WTC11 (cell line): Measurements from ENCODE around the gene PANK4. TPM values are rescaled to one million over a fixed set of nuclear protein-coding genes. Genes with fewer than 3 reads are reported as not detected.

Experiments used
- ATAC-seq: fragments of 200-7000 bp; cut with Tn5 transposase; 2 replicates; pipeline ENCODE4 v1.10.0; 2021; ENCODE audit warnings: mild to moderate bottlenecking, moderate library complexity
- CTCF ChIA-PET: fragments of 300-600 bp; sonication (Branson Sonifier 250); formaldehyde crosslinking; loops from one replicate; lab custom pipeline; 2021; ENCODE audit warnings: antibody characterized with exemption; lab: Charles Lee
- POLR2A ChIA-PET: fragments of 350-600 bp; sonication (Branson Sonifier 250); formaldehyde crosslinking; loops from one replicate; lab custom pipeline; 2021; ENCODE audit warnings: antibody characterized with exemption; lab: Charles Lee
- DNase-seq: peaks from one replicate; pipeline ENCODE4 v3.0.0; 2021; ENCODE audit warnings: low spot score
- H3K27ac Mint-ChIP-seq: 2 replicates; pipeline ENCODE4 v1.8.0; 2021; ENCODE audit warnings: mixed read lengths
- H3K27me3 Mint-ChIP-seq: 2 replicates; pipeline ENCODE4 v1.8.0; 2021; ENCODE audit warnings: low read depth, mild to moderate bottlenecking, moderate library complexity, mixed read lengths
- H3K36me3 Mint-ChIP-seq: 2 replicates; pipeline ENCODE4 v1.8.0; 2021; ENCODE audit warnings: mixed read lengths
- H3K4me1 Mint-ChIP-seq: 2 replicates; pipeline ENCODE4 v1.8.0; 2022; ENCODE audit warnings: mixed read lengths
- H3K4me3 Mint-ChIP-seq: 2 replicates; pipeline ENCODE4 v1.8.0; 2021; ENCODE audit warnings: mild to moderate bottlenecking, moderate library complexity, mixed read lengths
- H3K9me3 Mint-ChIP-seq: 2 replicates; pipeline ENCODE4 v1.8.0; 2021; ENCODE audit warnings: mixed read lengths
- E2F5 ChIP-seq: sonication (generic); formaldehyde crosslinking; IDR thresholded peaks from 2 replicates; pipeline ENCODE4 v1.8.1; 2022; ENCODE audit warnings: mild to moderate bottlenecking, moderate library complexity, missing genetic modification reagents
- ESRRA ChIP-seq: sonication (generic); formaldehyde crosslinking; IDR thresholded peaks from 2 replicates; pipeline ENCODE4 v1.8.1; 2022; ENCODE audit warnings: mild to moderate bottlenecking, missing genetic modification reagents, borderline replicate concordance
- FOXP1 ChIP-seq: sonication (generic); formaldehyde crosslinking; IDR thresholded peaks from 2 replicates; pipeline ENCODE4 v1.8.0; 2022; ENCODE audit warnings: missing genetic modification reagents, mild to moderate bottlenecking, moderate library complexity, borderline replicate concordance
- FOXP4 ChIP-seq: sonication (generic); formaldehyde crosslinking; IDR thresholded peaks from 2 replicates; pipeline ENCODE4 v1.8.0; 2022; ENCODE audit warnings: mild to moderate bottlenecking, missing genetic modification reagents
- MAX ChIP-seq: sonication (generic); formaldehyde crosslinking; IDR thresholded peaks from 2 replicates; pipeline ENCODE4 v1.8.0; 2022; ENCODE audit warnings: mild to moderate bottlenecking, missing genetic modification reagents
- NFATC4 ChIP-seq: fragments of 250-450 bp; sonication (Bioruptor Pico); IDR thresholded peaks from 2 replicates; pipeline ENCODE4 v1.9.0; 2021; ENCODE audit warnings: mild to moderate bottlenecking
- NFE2L1 ChIP-seq: sonication (generic); formaldehyde crosslinking; IDR thresholded peaks from 2 replicates; pipeline ENCODE4 v1.8.1; 2023; ENCODE audit warnings: missing genetic modification reagents
- NFYB ChIP-seq: sonication (generic); formaldehyde crosslinking; conservative IDR thresholded peaks from 2 replicates; pipeline ENCODE4 v1.8.0; 2022; ENCODE audit warnings: low read depth, missing genetic modification reagents
- NR2C2 ChIP-seq: sonication (generic); formaldehyde crosslinking; IDR thresholded peaks from 2 replicates; pipeline ENCODE4 v1.8.0; 2022; ENCODE audit warnings: mild to moderate bottlenecking, missing genetic modification reagents
- RELA ChIP-seq: sonication (generic); formaldehyde crosslinking; IDR thresholded peaks from 2 replicates; pipeline ENCODE4 v1.8.1; 2022; ENCODE audit warnings: missing genetic modification reagents, mild to moderate bottlenecking, borderline replicate concordance
- RORB ChIP-seq: fragments of 250-450 bp; sonication (Bioruptor Pico); IDR thresholded peaks from 2 replicates; pipeline ENCODE4 v1.9.0; 2021; ENCODE audit warnings: mild to moderate bottlenecking
- TEAD1 ChIP-seq: sonication (generic); formaldehyde crosslinking; IDR thresholded peaks from 2 replicates; pipeline ENCODE4 v1.8.0; 2022; ENCODE audit warnings: mild to moderate bottlenecking, missing genetic modification reagents
- ZBTB43 ChIP-seq: sonication (generic); formaldehyde crosslinking; IDR thresholded peaks from 2 replicates; pipeline ENCODE4 v1.8.1; 2023; ENCODE audit warnings: mild to moderate bottlenecking, missing genetic modification reagents
- ZNF138 ChIP-seq: sonication (generic); formaldehyde crosslinking; conservative IDR thresholded peaks from 2 replicates; pipeline ENCODE4 v1.8.1; 2022; ENCODE audit warnings: mild to moderate bottlenecking, moderate library complexity, missing genetic modification reagents
- ZNF219 ChIP-seq: sonication (generic); formaldehyde crosslinking; IDR thresholded peaks from 2 replicates; pipeline ENCODE4 v1.8.0; 2023; ENCODE audit warnings: missing genetic modification reagents, mild to moderate bottlenecking, borderline replicate concordance
- ZNF317 ChIP-seq: sonication (generic); formaldehyde crosslinking; IDR thresholded peaks from 2 replicates; pipeline ENCODE4 v1.8.1; 2023; ENCODE audit warnings: low read depth, mild to moderate bottlenecking, moderate library complexity, missing genetic modification reagents, borderline replicate concordance
- ZNF416 ChIP-seq: fragments of 250-450 bp; sonication (Bioruptor Pico); IDR thresholded peaks from 2 replicates; pipeline ENCODE4 v1.9.0; 2021; ENCODE audit warnings: mild to moderate bottlenecking, inconsistent platforms
- ZNF425 ChIP-seq: fragments of 250-450 bp; sonication (Bioruptor Pico); conservative IDR thresholded peaks from 2 replicates; pipeline ENCODE4 v1.9.0; 2021; ENCODE audit warnings: mild to moderate bottlenecking
- ZNF512 ChIP-seq: sonication (generic); formaldehyde crosslinking; IDR thresholded peaks from 2 replicates; pipeline ENCODE4 v1.8.1; 2022; ENCODE audit warnings: missing genetic modification reagents, borderline replicate concordance
- ZNF671 ChIP-seq: fragments of 250-450 bp; sonication (Bioruptor Pico); IDR thresholded peaks from 2 replicates; pipeline ENCODE4 v1.8.0; 2021; ENCODE audit warnings: mild to moderate bottlenecking
- total RNA-seq: library from RNA; stranded (reverse); gene quantifications from 3 replicates; pipeline ENCODE4 v1.2.3, GENCODE V29; 2021

Gene PANK4
- total RNA-seq, 1 experiment from 2014 or later: 52.5 TPM

GRCh38 chr1:2564006-2564814, 37.8 kb upstream of the PANK4 start (continued):
- no peak for TF ChIP-seq E2F5 (CRISPR knock-in tag)
- no peak for TF ChIP-seq ZBTB43
- TF ChIP-seq, all 79 proteins: peak for 0

GRCh38 chr1:2563205-2563604, 36.8 kb upstream of the PANK4 start:
- Mint-ChIP-seq H3K4me1 (0 out of 2 replicates have a peak, but pooled peaks cover 3% of the 10 kb centered on the region), H3K27me3 (no peaks in the 10 kb centered on the region), H3K4me3 (no peak overlapping the region), H3K36me3 (no peaks in the 10 kb centered on the region), H3K9me3 (no peaks in the 10 kb centered on the region), H3K27ac (no peak overlapping the region)
- POLR2A ChIA-PET: no interaction called here
- TF ChIP-seq ZNF425 (CRISPR knock-in tag): no peak
- no peak for TF ChIP-seq RORB (CRISPR knock-in tag)
- no peak for TF ChIP-seq ZNF671 (CRISPR knock-in tag)
- no peak for TF ChIP-seq ZNF317 (CRISPR knock-in tag)
- TF ChIP-seq ZNF416 (CRISPR knock-in tag): no peak
- TF ChIP-seq FOXP4 (CRISPR knock-in tag): no peak
- no peak for TF ChIP-seq MAX
- no peak for TF ChIP-seq RELA (CRISPR knock-in tag)
- no peak for TF ChIP-seq NFE2L1 (CRISPR knock-in tag)
- no peak for TF ChIP-seq FOXP1 (CRISPR knock-in tag)
- no peak for TF ChIP-seq NFATC4 (CRISPR knock-in tag)
- TF ChIP-seq ZNF512: no peak
- TF ChIP-seq NFYB (CRISPR knock-in tag): no peak
- TF ChIP-seq ZNF219 (CRISPR knock-in tag): no peak
- no peak for TF ChIP-seq NR2C2 (CRISPR knock-in tag)
- no peak for TF ChIP-seq TEAD1 (CRISPR knock-in tag)
- no peak for TF ChIP-seq ZNF138
- no peak for TF ChIP-seq ESRRA (CRISPR knock-in tag)
- ATAC-seq: no peak
- no peak for DNase-seq
- CTCF ChIA-PET: interaction anchor here (2.7 to 3.8 kb wide), 2 partner anchors 22 to 23 kb away, joined by 8 to 28 read pairs; partner anchors contain the start of gene PRXL2B
